GM12878 (cell line): ENCODE data around the gene PPP1R3G. TPM values are rescaled to one million over a fixed set of nuclear protein-coding genes. Genes with fewer than 3 reads are reported as not detected.

Source experiments
- ATAC-seq: fragments of 200-7000 bp; cut with Tn5 transposase; 3 replicates; pipeline ENCODE4 v1.9.1; 2020; ENCODE audit warnings: mild to moderate bottlenecking, moderate library complexity
- BruUV-seq: library from RNA; stranded (reverse); fragments of 400-500 nt; replicated peaks from 2 replicates; lab custom pipeline; 2021; lab: Mats Ljungman, UMichigan
- CTCF ChIA-PET: fragments of 300-600 bp; sonication (Branson Sonifier 250); formaldehyde crosslinking; extraction: SDS; loops from one replicate; lab custom pipeline; 2021; ENCODE audit warnings: inconsistent platforms; lab: Yijun Ruan, JAX
- POLR2A ChIA-PET: fragments of 350-600 bp; formaldehyde crosslinking; extraction: SDS; loops from one replicate; lab custom pipeline; 2021; ENCODE audit warnings: inconsistent platforms; lab: Charles Lee
- RAD21 ChIA-PET: fragments of 300-600 bp; sonication (Branson Sonifier 250); formaldehyde crosslinking; loops from one replicate; lab custom pipeline; 2023; ENCODE audit warnings: antibody characterized with exemption; ENCODE audit not compliant: unreplicated experiment; lab: Charles Lee
- SMC1A ChIA-PET: fragments of 300-600 bp; sonication (Branson Sonifier 250); formaldehyde crosslinking; loops from one replicate; lab custom pipeline; 2023; ENCODE audit not compliant: unreplicated experiment, uncharacterized antibody; lab: Charles Lee
- DNase-seq: peaks from one replicate; pipeline ENCODE4 v3.0.0-alpha.2; 2011; ENCODE audit warnings: low read depth, low spot score
- FAIRE-seq: peaks from 3 replicates; lab custom pipeline; 2011; peaks lifted over from hg19 to GRCh38; lab: Jason Lieb, UNC
- H2AFZ ChIP-seq: 2 replicates; pipeline ENCODE4 v1.6.0; 2011; ENCODE audit warnings: low read depth, low read length, control low read depth; ENCODE audit not compliant: control insufficient read depth
- H3K27ac ChIP-seq: 2 replicates; pipeline ENCODE4 v1.5.1; 2011; ENCODE audit warnings: control low read depth; ENCODE audit not compliant: control insufficient read depth, insufficient read depth
- H3K27me3 ChIP-seq, 2 experiments: replicated peaks in 1 of 2; 2 replicates each; pipeline versions ENCODE4 v1.6.0 to v1.6.1; 2011; ENCODE audit warnings: low read length in 1 of 2; ENCODE audit not compliant: control insufficient read depth in 2 of 2, insufficient read depth in 2 of 2
- H3K36me3 ChIP-seq, 2 experiments: 2 replicates each; pipeline ENCODE4 v1.5.1; 2011; ENCODE audit warnings: low read length in 1 of 2; ENCODE audit not compliant: control insufficient read depth in 2 of 2, insufficient read depth in 2 of 2
- H3K4me1 ChIP-seq: 2 replicates; pipeline ENCODE4 v1.6.1; 2011; ENCODE audit warnings: mild to moderate bottlenecking, low read length, moderate library complexity, mixed read lengths; ENCODE audit not compliant: control insufficient read depth, insufficient read depth
- H3K4me2 ChIP-seq: 2 replicates; pipeline ENCODE4 v1.6.0; 2011; ENCODE audit warnings: control low read depth; ENCODE audit not compliant: control insufficient read depth, insufficient read depth
- H3K4me3 ChIP-seq: fragments of 200-600 bp; sonication (generic); 2 replicates; pipeline ENCODE4 v1.5.1; 2016
- H3K79me2 ChIP-seq: 2 replicates; pipeline ENCODE4 v1.6.0; 2011; ENCODE audit warnings: low read length; ENCODE audit not compliant: control insufficient read depth, insufficient read depth
- H3K9ac ChIP-seq: 2 replicates; pipeline ENCODE4 v1.8.0; 2011; ENCODE audit warnings: low read length, control low read depth, mixed read lengths; ENCODE audit not compliant: control insufficient read depth, insufficient read depth
- H3K9me3 ChIP-seq: replicated peaks from 3 replicates; pipeline ENCODE4 v1.5.1; 2011; ENCODE audit warnings: mild to moderate bottlenecking, low read length; ENCODE audit not compliant: control insufficient read depth, insufficient read depth
- H4K20me1 ChIP-seq: 2 replicates; pipeline ENCODE4 v1.6.0; 2011; ENCODE audit not compliant: control insufficient read depth, insufficient read depth
- BMI1 ChIP-seq: fragments of 450-650 bp; IDR thresholded peaks from 2 replicates; pipeline ENCODE4 v1.6.1; 2016; ENCODE audit warnings: mild to moderate bottlenecking, moderate library complexity, borderline replicate concordance
- EP300 ChIP-seq, 2 experiments: fragments of 150-350 bp in 1 of 2; IDR thresholded peaks; 2 replicates each; pipeline ENCODE4 v1.6.1; 2011 to 2012; ENCODE audit warnings: low read depth in 2 of 2, low read length in 2 of 2, borderline replicate concordance in 1 of 2, improper control_type of control experiment in 1 of 2, inconsistent platforms in 1 of 2; ENCODE audit not compliant: control insufficient read depth in 1 of 2
- GABPA ChIP-seq: IDR thresholded peaks from 2 replicates; pipeline ENCODE4 v1.6.1; 2014; ENCODE audit warnings: antibody characterized with exemption, low read depth, mild to moderate bottlenecking, inconsistent platforms
- HDGF ChIP-seq: fragments of 450-650 bp; IDR thresholded peaks from 2 replicates; pipeline ENCODE4 v1.6.1; 2016; ENCODE audit warnings: antibody characterized with exemption
- MTA2 ChIP-seq: fragments of 450-650 bp; IDR thresholded peaks from 2 replicates; pipeline ENCODE4 v1.6.1; 2016; ENCODE audit warnings: low read depth, mild to moderate bottlenecking, moderate library complexity
- PBX3 ChIP-seq: IDR thresholded peaks from 2 replicates; pipeline ENCODE4 v1.6.1; 2011; ENCODE audit warnings: mild to moderate bottlenecking, low read depth, low read length, moderate library complexity; ENCODE audit not compliant: insufficient replicate concordance
- RAD51 ChIP-seq: fragments of 450-650 bp; IDR thresholded peaks from 2 replicates; pipeline ENCODE4 v1.6.1; 2016; ENCODE audit warnings: moderate library complexity, mild to moderate bottlenecking, inconsistent platforms
- RUNX3 ChIP-seq: IDR thresholded peaks from 2 replicates; pipeline ENCODE4 v1.6.1; 2012; ENCODE audit warnings: low read length, inconsistent platforms
- SKIL ChIP-seq: fragments of 450-650 bp; IDR thresholded peaks from 2 replicates; pipeline ENCODE4 v1.6.1; 2017; ENCODE audit warnings: mild to moderate bottlenecking, low read depth, inconsistent platforms; ENCODE audit not compliant: poor library complexity, severe bottlenecking
- SUZ12 ChIP-seq: fragments of 200-600 bp; sonication (generic); IDR thresholded peaks from one replicate; pipeline ENCODE4 v1.6.1; 2018; ENCODE audit warnings: antibody characterized with exemption, mild to moderate bottlenecking; ENCODE audit not compliant: unreplicated experiment
- TCF7 ChIP-seq: IDR thresholded peaks from 2 replicates; pipeline ENCODE4 v1.6.1; 2014; ENCODE audit warnings: antibody characterized with exemption, borderline replicate concordance
- ZBTB4 ChIP-seq: fragments of 450-650 bp; formaldehyde crosslinking; IDR thresholded peaks from 2 replicates; pipeline ENCODE4 v1.4.0; 2022; ENCODE audit warnings: mild to moderate bottlenecking, moderate library complexity
- ZNF592 ChIP-seq: fragments of 450-650 bp; IDR thresholded peaks from 2 replicates; pipeline ENCODE4 v1.6.1; 2017; ENCODE audit warnings: mild to moderate bottlenecking, moderate library complexity
- ZNF622 ChIP-seq: fragments of 450-650 bp; IDR thresholded peaks from 2 replicates; pipeline ENCODE4 v1.6.1; 2017; ENCODE audit warnings: mild to moderate bottlenecking, inconsistent platforms
- WGBS: methylation state at CpG from one replicate; pipeline ENCODE4 v1.1.6; 2016; ENCODE audit warnings: low lambda C conversion rate; ENCODE audit not compliant: insufficient replicate concordance, insufficient coverage; ENCODE audit errors: missing lambda C conversion rate; 5-methylcytosine and 5-hydroxymethylcytosine counted together
- in situ Hi-C: fragments of 300-500 bp; cut with MboI; formaldehyde crosslinking; loops from 9 replicates; pipeline ENCODE4 v1.14.3; 2018; ENCODE audit warnings: mixed read lengths
- intact Hi-C: fragments of 100-400 bp; cut with micrococcal nuclease; formaldehyde crosslinking; loops from one replicate; pipeline ENCODE4 v1.14.2; 2022; ENCODE audit not compliant: unreplicated experiment
- polyA plus RNA-seq, 11 experiments: library from polyadenylated mRNA; depleted of rRNA in 4 of 11; unstranded in 6 of 11; stranded (reverse) in 5 of 11; fragments of >200 nt; fragmentation: Nextera tagmentation in 4 of 11; fragmentation: Illumina TruSeq in 1 of 11; extraction: Ambion mirVana in 4 of 11; extraction: Trizol in 1 of 11; gene quantifications; 1 replicate in 1 of 11; 2 replicates in 10 of 11; pipeline versions ENCODE4 v1.2.1 to v1.2.3, GENCODE V29; 2011 to 2016; ENCODE audit warnings: inconsistent platforms in 2 of 11, missing spikeins in 2 of 11, low read depth in 1 of 11
- total RNA-seq, 4 experiments: library from RNA; depleted of rRNA in 3 of 4; stranded (reverse); fragments of >200 nt in 3 of 4; fragmentation: Illumina TruSeq in 1 of 4; extraction: Trizol in 1 of 4; gene quantifications; 2 replicates each; pipeline versions ENCODE4 v1.2.1 to v1.2.3, GENCODE V29; 2013 to 2021

PPP1R3G gene
- total and polyA plus RNA-seq, 10 of the 15 experiments (the other 5 are each of a cell fraction or from before 2014, with no cell fraction given) = 0.01 to 0.10 (median 0.04) TPM; not detected in 4

GRCh38 chr6:5110246-5110645, 25.1 kb downstream of the PPP1R3G start:
- H3K4me3 ChIP-seq = no peak overlapping the region
- ChIA-PET SMC1A (no interaction called here), POLR2A (no interaction called here), CTCF (no interaction called here), RAD21 (no interaction called here)
- H3K4me2 ChIP-seq = no peak overlapping the region
- intact Hi-C loops = no loop called here
- no peak overlapping the region for H3K27ac ChIP-seq
- H3K4me1 ChIP-seq = no peaks in the 10 kb centered on the region
- H3K9me3 ChIP-seq = no peaks in the 10 kb centered on the region
- in situ Hi-C loops = no loop called here
- no peaks in the 10 kb centered on the region for H3K36me3 ChIP-seq
- no peak for DNase-seq
- BruUV-seq = no TSS peak
- H3K27me3 ChIP-seq = no peaks in the 10 kb centered on the region
- no peaks in the 10 kb centered on the region for H4K20me1 ChIP-seq
- FAIRE-seq = no peak
- ATAC-seq = no peak
- H3K9ac ChIP-seq = no peak overlapping the region
- no peak overlapping the region for H2AFZ ChIP-seq
- WGBS = 91% methylated on average over 16 of the region's 16 CpGs
- no peaks in the 10 kb centered on the region for H3K79me2 ChIP-seq
- TF ChIP-seq SUZ12 = no peak
- TF ChIP-seq ZBTB4 (CRISPR knock-in tag) = no peak
- no peak for TF ChIP-seq TCF7
- TF ChIP-seq GABPA = no peak
- TF ChIP-seq HDGF = no peak
- TF ChIP-seq EP300 (IDR thresholded peaks at IDR 0.05; ENCODE audit: borderline replicate concordance in 1 of 2, control insufficient read depth in 1 of 2, low read depth in 2 of 2, low read length in 2 of 2) = no peak
- no peak for TF ChIP-seq PBX3
- TF ChIP-seq BMI1 = no peak
- no peak for TF ChIP-seq RUNX3
- TF ChIP-seq SKIL = no peak
- TF ChIP-seq RAD51 = no peak
- no peak for TF ChIP-seq ZNF622
- no peak for TF ChIP-seq MTA2
- no peak for TF ChIP-seq ZNF592
